Measurements from ENCODE around the gene IL17RC.

DNA sequence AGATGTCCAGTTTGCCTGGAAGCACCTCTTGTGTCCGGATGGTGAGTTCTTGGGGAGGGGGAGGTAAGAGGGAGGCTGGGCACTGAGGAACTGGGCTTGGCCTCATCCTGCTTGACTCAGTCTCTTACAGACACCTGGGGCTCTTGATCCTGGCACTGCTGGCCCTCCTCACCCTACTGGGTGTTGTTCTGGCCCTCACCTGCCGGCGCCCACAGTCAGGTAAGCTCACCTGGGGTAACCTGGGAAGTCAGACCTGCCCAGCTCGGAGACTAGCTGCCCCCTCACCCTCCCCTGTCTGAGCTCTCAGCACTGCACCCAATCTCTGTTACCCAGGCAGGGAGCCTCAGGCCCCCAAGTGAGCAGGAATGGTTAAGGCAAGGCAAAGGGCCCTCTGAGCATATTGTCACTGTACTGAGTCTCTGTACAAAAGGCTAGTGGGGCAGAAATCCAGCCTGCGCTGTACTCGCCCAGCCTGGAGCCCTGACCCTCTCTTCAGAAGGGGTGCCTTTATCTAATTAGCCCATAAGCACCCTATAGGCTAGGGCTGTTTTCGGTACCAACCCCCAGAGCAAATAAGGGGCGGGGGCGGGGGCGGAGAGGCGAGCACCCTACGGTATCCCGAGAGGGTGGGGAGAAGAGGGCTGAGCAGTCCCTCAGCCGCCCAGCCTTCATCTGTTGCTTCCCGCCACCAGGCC is 2.2 kb upstream of the IL17RC start:
- TF ChIP-seq CTCF (conservative IDR thresholded peaks at IDR 0.05; ENCODE audit: low read depth, low read length) = no peak
- no peak for TF ChIP-seq RAD21 (IDR thresholded peaks at IDR 0.05; ENCODE audit: low read length)
